NCI-H345 treated with DMSO at 0.1 percent for 48 hours (cell line): ENCODE results near the gene CCL8.

Experiments
- DNase-seq: peaks from one replicate; lab custom pipeline; 2025; ENCODE audit not compliant: unreplicated experiment; lab: John Stamatoyannopoulos, UW

CCL8 gene

GRCh38 chr17:34319039-34319483 is at the start of gene CCL8:
CCL8 (plus strand) TSS chr17:34319435; CDS start chr17:34319502, 67 bp downstream.
- no peak for DNase-seq

GRCh38 chr17:34269969-34270368 is 49.3 kb upstream of the CCL8 start, which contains the start of gene CCL7:
CCL7 (plus strand) TSS chr17:34270221; CDS start chr17:34270291, 70 bp downstream.
- no peak for DNase-seq

GRCh38 chr17:34275881-34276280 is 43.4 kb upstream of the CCL8 start:
- DNase-seq = peak; percentile 40

- no peak for DNase-seq
Observed at GRCh38 chr17:34276826-34277225, 42.4 kb upstream of the CCL8 start.

- no peak for DNase-seq
Observed at GRCh38 chr17:34283571-34283970, 35.7 kb upstream of the CCL8 start.

GRCh38 chr17:34285286-34285792 is 33.9 kb upstream of the CCL8 start, which contains the start of gene CCL11:
CCL11 (plus strand) TSS chr17:34285742; CDS start chr17:34285809, 67 bp downstream.
- no peak for DNase-seq

- DNase-seq = no peak
Observed at GRCh38 chr17:34287875-34288274, 31.4 kb upstream of the CCL8 start.

GRCh38 chr17:34290586-34290985 is 28.6 kb upstream of the CCL8 start:
- no peak for DNase-seq

- no peak for DNase-seq
Observed at GRCh38 chr17:34291721-34292348, 27.4 kb upstream of the CCL8 start.

- no peak for DNase-seq
Observed at GRCh38 chr17:34299027-34299426, 20.2 kb upstream of the CCL8 start.

GRCh38 chr17:34299956-34300577 is 19.2 kb upstream of the CCL8 start:
- DNase-seq = no peak

- no peak for DNase-seq
Observed at GRCh38 chr17:34300652-34301370, 18.4 kb upstream of the CCL8 start.

GRCh38 chr17:34301986-34302385 is 17.2 kb upstream of the CCL8 start:
- DNase-seq = no peak

GRCh38 chr17:34302636-34303035 is 16.6 kb upstream of the CCL8 start:
- DNase-seq = no peak

- no peak for DNase-seq
Observed at GRCh38 chr17:34303606-34304005, 15.6 kb upstream of the CCL8 start.

GRCh38 chr17:34305061-34305460 is 14.2 kb upstream of the CCL8 start:
- no peak for DNase-seq

- no peak for DNase-seq
Observed at GRCh38 chr17:34305606-34306005, 13.6 kb upstream of the CCL8 start.

- DNase-seq = no peak
Observed at GRCh38 chr17:34306466-34306865, 12.8 kb upstream of the CCL8 start.

- DNase-seq = no peak
Observed at GRCh38 chr17:34307110-34307509, 12.1 kb upstream of the CCL8 start.

- DNase-seq = no peak
Observed at GRCh38 chr17:34308371-34308770, 10.9 kb upstream of the CCL8 start.

- DNase-seq = no peak
Observed at GRCh38 chr17:34311291-34311690, 7.9 kb upstream of the CCL8 start.

GRCh38 chr17:34312080-34312479 is 7.2 kb upstream of the CCL8 start:
- DNase-seq = no peak
